ENCODE results near the gene KIAA0825.
"Not testable (repeated sequence)": the region's sequence is repeated elsewhere in the genome, so short reads cannot be mapped to it uniquely, and the experiment has no call there.

Gene KIAA0825

GRCh38 chr5:94375801-94376200 lies 242.6 kb downstream of the KIAA0825 start:
- DNase-seq (ENCODE audit: low spot score): no peak

GRCh38 chr5:94374336-94374735 lies 244.1 kb downstream of the KIAA0825 start:
- no peak for DNase-seq (ENCODE audit: low spot score)

- DNase-seq (ENCODE audit: low spot score): no peak
Observed at GRCh38 chr5:94367900-94368299, 250.5 kb downstream of the KIAA0825 start.

- DNase-seq (ENCODE audit: low spot score): no peak
Observed at GRCh38 chr5:94366811-94367210, 251.6 kb downstream of the KIAA0825 start.

GRCh38 chr5:94362857-94363256 lies 255.5 kb downstream of the KIAA0825 start:
- DNase-seq (ENCODE audit: low spot score): no peak

GRCh38 chr5:94361832-94362796 lies 256.3 kb downstream of the KIAA0825 start:
- DNase-seq (ENCODE audit: low spot score): no peak

GRCh38 chr5:94361161-94361560 lies 257.2 kb downstream of the KIAA0825 start:
- no peak for DNase-seq (ENCODE audit: low spot score)

- no peak for DNase-seq (ENCODE audit: low spot score)
Observed at GRCh38 chr5:94360382-94361130, 257.8 kb downstream of the KIAA0825 start.

GRCh38 chr5:94359880-94360279 lies 258.5 kb downstream of the KIAA0825 start:
- no peak for DNase-seq (ENCODE audit: low spot score)

GRCh38 chr5:94355811-94356210 lies 262.6 kb downstream of the KIAA0825 start:
- no peak for DNase-seq (ENCODE audit: low spot score)

- DNase-seq (ENCODE audit: low spot score): not testable (repeated sequence)
Observed at GRCh38 chr5:94354837-94355485, 263.4 kb downstream of the KIAA0825 start.

GRCh38 chr5:94353605-94354004 lies 264.8 kb downstream of the KIAA0825 start:
- DNase-seq (ENCODE audit: low spot score): no peak

- DNase-seq (ENCODE audit: low spot score): no peak
Observed at GRCh38 chr5:94347130-94347529, 271.3 kb downstream of the KIAA0825 start.

GRCh38 chr5:94345257-94345656 lies 273.1 kb downstream of the KIAA0825 start:
- DNase-seq (ENCODE audit: low spot score): no peak

GRCh38 chr5:94337617-94338016 lies 280.8 kb downstream of the KIAA0825 start:
- no peak for DNase-seq (ENCODE audit: low spot score)

GRCh38 chr5:94335936-94336335 lies 282.5 kb downstream of the KIAA0825 start:
- DNase-seq (ENCODE audit: low spot score): no peak

- no peak for DNase-seq (ENCODE audit: low spot score)
Observed at GRCh38 chr5:94329115-94329514, 289.3 kb downstream of the KIAA0825 start.

- no peak for DNase-seq (ENCODE audit: low spot score)
Observed at GRCh38 chr5:94326586-94326985, 291.8 kb downstream of the KIAA0825 start.

- no peak for DNase-seq (ENCODE audit: low spot score)
Observed at GRCh38 chr5:94316916-94317838, 301.2 kb downstream of the KIAA0825 start.

GRCh38 chr5:94314460-94315131 lies 303.8 kb downstream of the KIAA0825 start:
- DNase-seq (ENCODE audit: low spot score): no peak

GRCh38 chr5:94313696-94314095 lies 304.7 kb downstream of the KIAA0825 start:
- DNase-seq (ENCODE audit: low spot score): no peak
